HG02642 (cell line): ENCODE measurements around the gene TMPRSS4.

Experiments used
- ATAC-seq: cut with Tn5 transposase; IDR thresholded peaks from one replicate; pipeline ENCODE4 v1.9.1; 2021; ENCODE audit warnings: mild to moderate bottlenecking; ENCODE audit not compliant: unreplicated experiment, poor library complexity

Gene TMPRSS4

DNA sequence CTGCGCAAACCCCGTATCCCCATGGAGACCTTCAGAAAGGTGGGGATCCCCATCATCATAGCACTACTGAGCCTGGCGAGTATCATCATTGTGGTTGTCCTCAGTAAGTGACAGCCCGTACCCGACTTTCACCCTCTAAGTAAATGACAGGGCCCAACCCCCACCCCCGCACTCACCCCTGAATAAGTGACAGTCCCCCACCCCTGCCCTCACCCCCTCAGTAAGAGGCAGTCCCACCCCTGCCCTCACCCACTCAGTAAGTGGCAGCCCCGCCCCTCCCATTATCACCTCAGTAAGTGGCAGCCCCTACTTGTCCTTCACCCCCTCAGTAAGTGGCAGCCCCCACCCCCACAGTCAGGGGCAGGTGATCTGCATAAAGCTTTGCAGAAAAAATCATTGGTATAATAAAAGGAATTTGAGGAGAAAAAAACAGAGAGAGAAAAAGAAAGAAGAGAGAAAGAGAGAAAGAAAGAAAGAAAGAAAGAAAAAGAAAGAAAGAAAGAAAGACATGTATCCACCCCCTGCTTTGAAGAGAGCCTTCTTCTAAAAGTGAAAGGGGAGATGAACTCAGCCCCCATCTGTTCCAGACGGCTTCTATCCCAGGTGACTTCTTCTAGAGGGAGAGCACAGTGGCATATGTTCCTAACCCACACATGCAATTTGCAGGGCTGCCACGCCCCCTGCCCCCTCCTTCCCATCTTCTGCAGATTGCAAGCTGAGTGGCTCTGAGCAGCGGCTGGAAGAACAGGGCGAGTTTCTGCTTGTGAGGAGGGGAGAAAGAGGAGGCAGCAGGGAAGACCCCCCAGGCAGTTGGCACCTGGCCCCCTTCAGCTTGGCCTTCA lies 22.3 kb downstream of the TMPRSS4 start:
- no peak for ATAC-seq

DNA sequence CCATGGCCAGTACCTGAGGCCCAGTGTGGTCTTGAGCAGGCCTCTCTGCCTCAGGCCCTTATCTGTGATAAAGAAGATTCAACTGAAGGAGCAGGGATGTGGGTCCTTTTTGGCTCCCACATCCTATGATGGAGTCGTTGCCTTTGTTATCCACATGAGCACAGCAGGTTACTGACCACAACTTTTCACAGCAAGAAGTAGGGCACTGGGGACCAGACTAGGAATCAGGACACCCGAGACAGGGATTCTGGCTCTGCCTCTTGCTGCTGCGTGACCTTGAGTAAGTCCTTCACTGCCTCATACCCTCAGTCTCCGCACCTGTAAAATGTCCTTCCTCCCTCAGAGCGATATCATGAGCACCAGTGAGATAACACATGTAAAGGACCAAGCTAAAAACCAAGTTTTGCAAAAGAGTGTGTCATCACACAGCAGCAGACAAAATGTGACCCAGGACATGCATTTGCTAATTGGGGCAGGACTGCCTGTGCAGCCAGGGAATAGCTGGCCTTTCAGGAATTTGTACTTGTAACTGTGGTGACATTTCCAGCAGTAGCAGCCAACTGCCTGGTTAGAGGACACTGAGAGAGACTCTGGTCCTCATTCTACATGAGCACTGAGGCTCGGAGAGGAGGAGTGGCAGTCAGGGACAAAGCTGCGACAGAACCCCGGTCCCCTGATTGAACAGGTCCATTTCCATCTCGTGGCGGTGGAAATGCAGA lies 23.1 kb downstream of the TMPRSS4 start:
- no peak for ATAC-seq

DNA sequence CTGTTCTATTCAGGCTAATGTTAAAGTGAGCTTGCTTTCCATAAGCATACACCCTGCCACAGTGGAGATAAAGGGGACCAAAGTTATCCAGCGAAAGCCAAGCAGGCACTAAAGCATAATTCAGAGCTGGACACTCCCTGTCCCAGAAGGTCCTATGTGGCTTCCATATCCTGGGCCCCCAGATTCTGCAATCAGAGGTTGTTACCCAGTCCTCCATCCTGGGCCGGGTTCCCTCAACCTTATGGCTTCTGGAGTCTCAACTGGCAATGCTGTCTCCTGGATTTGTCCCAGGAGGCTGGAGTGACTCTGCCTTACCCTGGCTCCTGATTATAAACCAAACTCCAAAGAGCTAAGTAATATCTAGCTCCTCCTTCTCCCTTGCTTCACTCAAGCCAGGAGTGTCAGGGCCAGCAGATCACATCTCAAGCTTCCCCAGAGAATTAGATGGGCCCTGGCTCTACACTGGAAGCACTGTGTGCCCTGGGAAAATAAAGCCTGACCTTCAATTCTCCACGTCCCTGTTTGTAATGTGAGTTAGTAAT lies 23.9 kb downstream of the TMPRSS4 start:
- no peak for ATAC-seq

DNA sequence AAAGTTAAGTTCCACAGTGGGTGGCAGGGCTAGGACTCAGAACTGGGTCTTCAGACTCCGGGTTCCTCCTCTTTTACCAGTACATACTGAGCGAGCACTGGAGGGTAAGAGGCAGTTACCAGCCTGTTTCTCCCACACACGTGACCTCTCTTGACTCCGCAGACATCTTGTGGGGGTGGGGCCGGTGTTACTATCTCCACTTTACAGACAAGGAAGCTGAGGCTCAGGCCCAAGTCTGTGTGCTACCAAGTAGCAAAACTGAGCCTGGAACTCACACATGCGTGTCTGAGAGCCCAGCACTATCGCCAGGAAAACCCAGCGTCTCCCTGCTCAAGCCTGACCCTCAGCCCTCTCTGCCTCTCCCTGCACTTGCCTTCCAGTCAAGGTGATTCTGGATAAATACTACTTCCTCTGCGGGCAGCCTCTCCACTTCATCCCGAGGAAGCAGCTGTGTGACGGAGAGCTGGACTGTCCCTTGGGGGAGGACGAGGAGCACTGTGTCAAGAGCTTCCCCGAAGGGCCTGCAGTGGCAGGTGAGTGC lies 25.9 kb downstream of the TMPRSS4 start:
- no peak for ATAC-seq

DNA sequence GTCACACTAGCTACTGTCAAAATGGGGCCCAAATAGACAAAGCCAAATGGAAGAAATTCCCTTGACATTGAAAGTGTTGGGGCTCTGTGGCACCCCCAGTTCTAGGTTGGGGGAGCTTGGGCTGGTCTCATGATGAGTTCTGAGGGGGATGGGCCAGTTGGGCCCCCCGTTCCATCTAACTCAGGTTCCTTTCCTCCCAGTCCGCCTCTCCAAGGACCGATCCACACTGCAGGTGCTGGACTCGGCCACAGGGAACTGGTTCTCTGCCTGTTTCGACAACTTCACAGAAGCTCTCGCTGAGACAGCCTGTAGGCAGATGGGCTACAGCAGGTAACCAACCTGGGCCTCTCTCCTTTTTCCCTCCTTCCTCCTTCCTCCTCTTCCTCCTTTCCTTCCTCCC lies 27.6 kb downstream of the TMPRSS4 start:
- no peak for ATAC-seq

DNA sequence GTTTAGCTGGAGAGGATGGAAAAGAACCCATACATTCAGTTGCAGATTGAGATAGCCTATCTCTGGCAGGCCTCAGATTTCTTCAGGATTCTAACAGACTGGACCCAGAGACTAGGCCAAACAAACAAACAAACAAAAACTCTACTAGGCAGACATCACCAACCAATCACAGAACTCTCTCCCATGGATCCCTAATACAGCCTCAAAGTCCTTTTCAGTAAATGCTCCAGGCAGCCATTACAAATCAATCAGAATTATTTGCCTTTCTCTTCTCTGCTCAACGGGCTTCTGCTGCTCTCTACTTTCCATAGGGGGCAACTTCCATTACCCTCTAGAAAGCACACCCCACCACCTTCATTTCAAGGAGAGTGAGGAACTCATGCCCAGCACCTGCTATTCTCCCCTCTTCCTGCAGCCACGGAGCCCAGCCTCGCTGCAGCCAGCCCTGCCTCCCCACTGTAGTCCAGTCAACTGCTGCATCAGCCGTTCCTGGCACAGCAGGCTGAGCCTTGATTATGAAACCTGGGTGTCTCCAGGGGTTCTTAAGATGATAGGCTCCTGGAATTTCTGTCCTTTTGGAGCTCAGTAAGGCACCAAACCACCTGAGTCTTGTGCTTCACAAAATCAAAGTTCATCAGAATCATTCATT lies 28.9 kb downstream of the TMPRSS4 start:
- ATAC-seq, result no peak

DNA sequence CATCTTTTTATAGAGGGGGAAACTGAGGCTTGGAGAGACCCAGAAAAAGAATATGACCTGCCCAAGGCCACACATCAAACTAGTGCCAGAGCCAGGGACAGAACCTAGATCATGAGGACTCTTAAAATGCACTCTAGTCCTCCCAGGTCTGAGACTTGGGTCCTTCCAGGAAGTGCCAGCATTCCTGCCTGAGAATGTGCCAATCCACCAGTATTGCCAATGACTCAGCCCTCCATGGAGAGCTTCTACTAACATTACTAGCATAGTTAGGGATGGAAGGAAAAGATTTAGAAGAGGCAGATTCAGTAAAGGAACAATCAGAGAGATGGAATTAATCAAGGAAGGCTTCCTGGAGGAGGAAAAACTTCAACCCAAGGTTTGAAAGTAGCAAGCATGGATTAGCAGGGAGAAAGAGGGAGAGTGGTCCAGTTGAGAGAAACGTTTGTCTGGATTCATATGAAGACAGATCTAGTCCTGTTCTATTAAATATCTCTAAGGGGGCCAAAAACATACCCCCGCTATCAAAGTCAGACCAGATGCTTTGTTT lies 30.0 kb downstream of the TMPRSS4 start:
- no peak for ATAC-seq

DNA sequence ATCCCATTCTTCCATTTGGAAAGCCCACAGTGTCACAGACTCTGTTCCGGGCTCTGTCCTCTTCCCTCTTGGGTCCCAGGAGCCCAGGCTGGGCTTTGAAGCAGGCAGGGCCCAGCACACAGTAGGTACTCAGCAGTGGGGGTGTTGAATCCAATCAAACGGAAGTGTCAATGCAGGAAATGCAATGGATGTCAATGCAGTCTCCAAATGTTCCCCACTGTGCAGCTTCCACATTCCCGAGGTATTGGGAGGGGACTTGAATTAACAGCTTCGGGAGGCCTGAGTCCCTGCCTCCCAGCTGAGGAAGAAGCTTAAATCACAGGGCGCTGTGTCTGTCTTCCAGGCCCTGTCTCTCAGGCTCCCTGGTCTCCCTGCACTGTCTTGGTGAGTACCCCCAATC lies 31.6 kb downstream of the TMPRSS4 start:
- no peak for ATAC-seq

DNA sequence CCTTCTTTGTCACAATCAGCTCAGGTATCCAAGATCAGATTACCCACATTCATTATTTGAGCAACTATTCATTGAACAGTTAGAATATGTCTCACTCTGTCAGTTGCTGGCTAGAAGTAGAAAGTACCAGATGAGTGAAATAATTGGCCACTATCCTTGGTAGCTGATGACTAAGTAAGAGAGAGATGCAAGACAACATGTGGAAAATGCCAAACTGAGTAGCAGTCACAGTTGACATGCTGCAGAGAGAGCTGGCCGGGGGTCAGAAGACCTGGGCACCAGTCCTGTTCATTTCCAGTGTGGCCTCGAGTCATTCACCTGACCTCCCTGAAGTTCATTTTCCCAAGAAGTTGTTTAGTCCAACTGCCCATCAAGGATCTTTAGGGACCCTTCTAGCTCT lies 32.4 kb downstream of the TMPRSS4 start:
- ATAC-seq, result no peak

DNA sequence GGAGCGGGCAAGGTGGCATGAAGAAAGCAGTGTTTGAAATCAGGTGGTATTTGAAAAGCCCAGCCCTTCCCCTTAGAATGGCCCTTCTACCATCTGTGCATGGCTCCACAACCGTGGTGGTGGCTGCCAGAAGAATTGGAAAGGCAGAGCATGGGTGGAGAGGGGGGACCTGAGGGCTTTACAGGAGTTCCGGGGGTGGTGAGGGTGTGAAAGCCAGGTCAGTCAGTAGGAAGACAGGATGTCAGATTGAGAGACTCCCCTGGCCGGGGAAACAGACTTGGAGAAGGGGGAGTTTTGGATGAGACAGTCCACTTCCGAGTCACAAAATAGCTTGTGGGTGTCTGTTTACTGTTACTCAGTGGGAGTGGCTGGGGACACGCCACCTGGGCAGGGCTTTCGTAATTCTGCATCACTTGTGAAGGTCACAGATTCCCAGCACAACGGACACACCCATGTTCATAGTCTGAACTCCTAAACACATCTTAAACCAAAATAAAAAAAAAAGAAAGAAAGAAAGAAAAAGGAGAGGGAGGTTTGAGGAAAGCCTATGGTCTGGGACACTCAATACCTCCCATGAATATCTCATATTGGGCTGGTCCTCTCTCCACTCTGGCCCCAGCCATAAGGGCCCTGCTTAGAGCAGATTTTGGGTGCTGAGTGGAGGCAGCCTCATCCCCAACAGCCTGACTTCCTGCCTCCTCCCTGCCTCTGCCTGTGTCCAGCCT lies 34.3 kb downstream of the TMPRSS4 start:
- no peak for ATAC-seq

DNA sequence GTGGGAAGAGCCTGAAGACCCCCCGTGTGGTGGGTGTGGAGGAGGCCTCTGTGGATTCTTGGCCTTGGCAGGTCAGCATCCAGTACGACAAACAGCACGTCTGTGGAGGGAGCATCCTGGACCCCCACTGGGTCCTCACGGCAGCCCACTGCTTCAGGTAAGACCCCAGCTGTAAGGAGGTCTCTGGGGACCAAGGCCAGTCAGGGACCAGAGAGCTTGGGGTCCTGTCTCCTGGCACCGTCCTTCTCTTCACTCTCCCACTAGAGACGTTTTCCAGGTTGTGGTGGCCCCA lies 34.8 kb downstream of the TMPRSS4 start:
- ATAC-seq, result no peak

DNA sequence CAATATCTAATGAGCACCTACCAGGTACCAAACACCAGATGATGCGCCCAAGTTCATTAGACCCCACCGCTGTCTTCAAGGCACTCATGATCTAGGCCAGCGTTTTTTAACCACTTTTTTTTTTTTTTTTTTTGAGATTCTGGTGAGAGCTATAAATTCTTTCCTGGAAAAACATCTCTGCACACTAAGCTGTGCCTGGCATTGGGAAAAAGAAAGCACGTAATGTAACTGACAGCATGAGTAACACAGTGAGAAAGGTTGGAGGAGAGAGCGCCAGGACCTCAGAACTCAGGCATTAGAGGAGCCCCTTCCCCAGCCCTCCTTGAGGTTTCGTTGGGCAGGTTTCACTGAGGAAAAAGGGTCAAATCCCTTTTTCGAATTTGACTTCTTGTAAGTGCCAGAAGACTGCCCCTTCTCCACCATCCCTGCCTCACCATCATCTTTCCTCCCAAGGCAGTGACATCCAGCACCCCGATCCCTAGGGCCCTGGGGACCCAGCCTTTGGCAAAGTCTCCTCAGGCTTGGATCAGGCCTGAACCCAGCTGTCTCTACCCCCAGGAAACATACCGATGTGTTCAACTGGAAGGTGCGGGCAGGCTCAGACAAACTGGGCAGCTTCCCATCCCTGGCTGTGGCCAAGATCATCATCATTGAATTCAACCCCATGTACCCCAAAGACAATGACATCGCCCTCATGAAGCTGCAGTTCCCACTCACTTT lies 36.0 kb downstream of the TMPRSS4 start:
- no peak for ATAC-seq

DNA sequence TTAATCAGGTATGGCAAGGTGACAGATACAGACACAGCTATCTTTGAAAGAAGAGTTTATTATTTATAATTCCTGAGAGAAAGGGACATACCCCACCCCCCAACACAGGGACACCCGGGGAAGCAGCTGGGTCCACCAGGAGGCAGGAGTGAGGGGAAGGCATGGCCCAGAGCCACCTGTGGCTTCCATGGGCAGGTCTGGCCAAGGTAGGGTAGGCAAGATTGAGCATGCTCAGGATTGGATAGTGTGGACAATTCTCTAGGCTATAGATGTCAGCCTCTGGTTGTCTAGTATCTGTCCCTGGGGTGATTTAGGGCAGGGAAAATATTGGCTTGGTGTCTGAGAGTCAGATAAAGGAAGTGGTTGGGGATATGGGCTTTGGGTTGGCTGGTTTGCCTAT lies 37.4 kb downstream of the TMPRSS4 start:
- ATAC-seq, result no peak

DNA sequence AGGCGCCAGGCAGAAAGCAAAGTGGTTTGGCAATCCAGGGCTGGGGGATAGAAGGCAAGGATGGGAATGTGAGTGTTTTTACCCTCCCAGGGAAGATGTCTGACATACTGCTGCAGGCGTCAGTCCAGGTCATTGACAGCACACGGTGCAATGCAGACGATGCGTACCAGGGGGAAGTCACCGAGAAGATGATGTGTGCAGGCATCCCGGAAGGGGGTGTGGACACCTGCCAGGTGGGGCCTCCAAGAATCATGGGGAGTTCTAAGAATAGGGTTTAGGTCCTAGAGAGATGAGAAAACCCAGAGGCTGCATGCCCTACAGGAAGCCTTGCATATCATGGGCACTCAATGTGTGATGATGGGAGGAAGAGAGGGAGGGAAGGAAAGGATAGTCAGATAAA lies 38.2 kb downstream of the TMPRSS4 start:
- ATAC-seq, result no peak

DNA sequence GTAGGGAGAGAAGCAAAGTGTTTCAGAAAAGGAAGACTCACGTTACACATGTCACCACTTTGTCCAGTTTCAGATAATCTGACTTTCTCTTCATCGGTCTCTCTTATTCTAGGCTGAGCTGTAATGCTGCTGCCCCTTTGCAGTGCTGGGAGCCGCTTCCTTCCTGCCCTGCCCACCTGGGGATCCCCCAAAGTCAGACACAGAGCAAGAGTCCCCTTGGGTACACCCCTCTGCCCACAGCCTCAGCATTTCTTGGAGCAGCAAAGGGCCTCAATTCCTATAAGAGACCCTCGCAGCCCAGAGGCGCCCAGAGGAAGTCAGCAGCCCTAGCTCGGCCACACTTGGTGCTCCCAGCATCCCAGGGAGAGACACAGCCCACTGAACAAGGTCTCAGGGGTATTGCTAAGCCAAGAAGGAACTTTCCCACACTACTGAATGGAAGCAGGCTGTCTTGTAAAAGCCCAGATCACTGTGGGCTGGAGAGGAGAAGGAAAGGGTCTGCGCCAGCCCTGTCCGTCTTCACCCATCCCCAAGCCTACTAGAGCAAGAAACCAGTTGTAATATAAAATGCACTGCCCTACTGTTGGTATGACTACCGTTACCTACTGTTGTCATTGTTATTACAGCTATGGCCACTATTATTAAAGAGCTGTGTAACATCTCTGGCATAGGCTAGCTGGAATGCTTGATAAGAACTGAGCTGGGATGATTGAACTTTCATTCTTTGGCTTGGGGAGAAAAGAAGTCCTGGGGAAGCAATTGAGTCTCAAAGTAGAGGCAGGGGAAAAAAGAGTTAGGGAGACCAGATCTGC lies 41.1 kb downstream of the TMPRSS4 start:
- ATAC-seq, result no peak

DNA sequence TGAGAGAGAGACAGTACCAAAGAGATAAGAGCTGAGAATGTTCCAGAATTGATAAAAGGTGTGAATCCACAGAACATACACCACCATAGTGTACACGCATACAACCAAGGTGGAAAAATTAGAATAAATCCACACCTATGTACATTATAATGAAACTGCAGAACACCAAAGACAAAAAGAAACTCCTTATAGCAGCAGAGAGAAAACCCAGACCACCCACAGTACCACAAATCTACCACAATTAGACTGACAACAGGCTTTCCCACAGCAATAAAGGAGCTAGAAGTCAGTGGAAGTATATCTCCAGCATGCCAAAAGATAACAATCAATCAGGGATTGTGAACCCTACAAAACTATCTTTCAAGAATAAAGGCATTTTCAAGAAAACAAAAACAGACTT lies 43.9 kb downstream of the TMPRSS4 start:
- ATAC-seq, result no peak

DNA sequence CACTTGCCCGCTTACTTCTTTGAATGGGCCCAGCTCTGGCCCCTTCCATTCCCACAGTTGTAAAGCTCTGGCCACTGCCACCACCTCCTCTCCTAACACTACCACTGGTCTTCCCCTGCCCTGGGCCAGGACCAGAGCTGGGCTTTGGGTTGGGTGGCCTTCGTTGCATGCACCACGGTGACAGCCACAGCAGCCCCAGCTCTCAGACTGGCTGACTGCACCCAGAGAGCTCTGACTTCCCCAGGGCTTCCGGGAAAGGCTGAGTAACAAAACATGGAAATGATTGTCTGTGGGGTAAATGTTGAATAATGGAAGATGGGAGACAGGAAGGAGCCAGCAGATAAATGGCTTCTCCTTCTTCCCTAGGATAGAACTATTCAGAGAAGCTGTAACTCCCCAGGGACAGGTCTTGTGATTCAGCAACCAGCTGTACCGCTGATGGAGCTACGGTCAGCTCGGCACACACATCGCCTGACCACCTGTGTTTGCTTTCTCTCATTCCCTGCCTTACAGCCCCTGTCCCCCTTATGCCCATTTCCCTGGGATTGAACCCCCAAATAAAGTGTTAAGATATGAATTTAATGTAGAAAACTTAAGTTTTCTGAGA lies 48.2 kb downstream of the TMPRSS4 start:
- ATAC-seq, result no peak
